Measurements from ENCODE around the gene IDH3B.

Gene IDH3B

DNA sequence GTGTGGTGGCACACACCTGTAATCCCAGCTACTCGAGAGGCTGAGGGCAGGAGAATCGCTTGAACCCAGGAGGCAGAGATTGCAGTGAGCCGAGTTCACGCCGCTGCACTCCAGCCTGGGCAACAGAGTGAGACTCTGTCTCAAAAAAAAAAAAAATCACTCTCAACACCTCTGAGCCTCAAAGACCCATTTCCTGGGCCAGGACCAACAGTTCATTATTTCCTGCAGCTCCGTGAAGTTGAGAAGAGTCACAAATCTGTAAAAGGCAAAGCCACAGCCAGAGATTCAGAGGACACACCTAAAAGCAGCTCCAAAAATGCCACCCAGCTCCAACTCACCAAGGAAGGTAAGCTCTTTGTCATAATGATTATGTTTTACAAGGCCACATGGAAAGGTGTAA, 26.8 kb downstream of the IDH3B start:
- Histone ChIP-seq H2AFZ (ENCODE audit: low read length) (no peak overlapping the region), H3K9me2 (ENCODE audit: low read depth, low read length) (no peaks in the 10 kb centered on the region), H3K4me3 (ENCODE audit: low read depth, low read length, poor library complexity, severe bottlenecking) (no peak overlapping the region), H4K20me1 (ENCODE audit: insufficient read depth, low read length) (no peaks in the 10 kb centered on the region), H3K4me2 (ENCODE audit: low read length) (no peak overlapping the region), H3K27ac (ENCODE audit: low read depth, low read length, poor library complexity, severe bottlenecking) (no peak overlapping the region), H3K9ac (ENCODE audit: low read length) (no peak overlapping the region), H3K9me3 (ENCODE audit: low read length) (no peaks in the 10 kb centered on the region), H3K4me1 (ENCODE audit: insufficient read depth, low read length, severe bottlenecking) (no peaks in the 10 kb centered on the region), H3K36me3 (ENCODE audit: insufficient read depth, low read length) (no peaks in the 10 kb centered on the region), H3F3A (ENCODE audit: insufficient read depth, low read length) (no peaks in the 10 kb centered on the region), H3K79me2 (ENCODE audit: insufficient read depth, low read length) (no peaks in the 10 kb centered on the region), H3K27me3 (ENCODE audit: insufficient read depth, low read length) (no peaks in the 10 kb centered on the region)
- TF ChIP-seq EZH2 (IDR thresholded peaks at IDR 0.05; ENCODE audit: borderline replicate concordance, low read length) (no peak), CTCF (IDR thresholded peaks at IDR 0.05; ENCODE audit: low read length) (no peak)

- Histone ChIP-seq H3K9ac (ENCODE audit: low read length) (no peak overlapping the region), H3K4me1 (ENCODE audit: insufficient read depth, low read length, severe bottlenecking) (no peaks in the 10 kb centered on the region), H3K79me2 (ENCODE audit: insufficient read depth, low read length) (no peaks in the 10 kb centered on the region), H3K27me3 (ENCODE audit: insufficient read depth, low read length) (no peaks in the 10 kb centered on the region), H3K4me3 (ENCODE audit: low read depth, low read length, poor library complexity, severe bottlenecking) (no peak overlapping the region), H3K9me3 (ENCODE audit: low read length) (no peaks in the 10 kb centered on the region), H3K4me2 (ENCODE audit: low read length) (no peak overlapping the region), H3K9me2 (ENCODE audit: low read depth, low read length) (no peaks in the 10 kb centered on the region), H3K27ac (ENCODE audit: low read depth, low read length, poor library complexity, severe bottlenecking) (no peak overlapping the region), H3K36me3 (ENCODE audit: insufficient read depth, low read length) (no peaks in the 10 kb centered on the region), H4K20me1 (ENCODE audit: insufficient read depth, low read length) (no peaks in the 10 kb centered on the region), H3F3A (ENCODE audit: insufficient read depth, low read length) (no peaks in the 10 kb centered on the region), H2AFZ (ENCODE audit: low read length) (no peak overlapping the region)
- TF ChIP-seq CTCF (IDR thresholded peaks at IDR 0.05; ENCODE audit: low read length) (no peak), EZH2 (IDR thresholded peaks at IDR 0.05; ENCODE audit: borderline replicate concordance, low read length) (no peak)
These were observed 30.6 kb downstream of the IDH3B start for GRCh38 chr20:2633381-2633780.

GRCh38 chr20:2631228-2631627, 32.8 kb downstream of the IDH3B start:
- peak; percentile 38 for TF ChIP-seq CTCF (IDR thresholded peaks at IDR 0.05; ENCODE audit: low read length)
- no peak for TF ChIP-seq EZH2 (IDR thresholded peaks at IDR 0.05; ENCODE audit: borderline replicate concordance, low read length)
- no peaks in the 10 kb centered on the region for H3K4me1 ChIP-seq (ENCODE audit: insufficient read depth, low read length, severe bottlenecking)
- H3K9me3 ChIP-seq (ENCODE audit: low read length): no peaks in the 10 kb centered on the region
- H3K36me3 ChIP-seq (ENCODE audit: insufficient read depth, low read length): no peaks in the 10 kb centered on the region
- no peak overlapping the region for H3K9ac ChIP-seq (ENCODE audit: low read length)
- no peak overlapping the region for H3K4me3 ChIP-seq (ENCODE audit: low read depth, low read length, poor library complexity, severe bottlenecking)
- H3K27ac ChIP-seq (ENCODE audit: low read depth, low read length, poor library complexity, severe bottlenecking): no peak overlapping the region
- no peaks in the 10 kb centered on the region for H3F3A ChIP-seq (ENCODE audit: insufficient read depth, low read length)
- H3K4me2 ChIP-seq (ENCODE audit: low read length): no peak overlapping the region
- no peak overlapping the region for H2AFZ ChIP-seq (ENCODE audit: low read length)
- no peaks in the 10 kb centered on the region for H4K20me1 ChIP-seq (ENCODE audit: insufficient read depth, low read length)
- H3K27me3 ChIP-seq (ENCODE audit: insufficient read depth, low read length): no peaks in the 10 kb centered on the region; the same call in 1 of the 2 replicates
- H3K79me2 ChIP-seq (ENCODE audit: insufficient read depth, low read length): no peaks in the 10 kb centered on the region
- no peaks in the 10 kb centered on the region for H3K9me2 ChIP-seq (ENCODE audit: low read depth, low read length)

Data from OCI-LY1 (cell line).